Right cardiac atrium (tissue), 5 donors: Measurements from ENCODE around the gene DUS4L. TPM values are rescaled to one million over a fixed set of nuclear protein-coding genes. Genes with fewer than 3 reads are reported as not detected.

Source experiments
- ATAC-seq, 2 donors: fragments of 200-7000 bp; cut with Tn5 transposase; one replicate each; pipeline versions ENCODE4 v1.8.0 to v1.9.1; 2020; ENCODE audit warnings: moderate library complexity in 2 of 2, mild to moderate bottlenecking in 1 of 2
- DNase-seq, 3 donors: peaks; one replicate each; pipeline ENCODE4 v3.0.0-alpha.2; 2020
- H3K27ac ChIP-seq: one replicate; pipeline ENCODE4 v1.5.1; 2013; ENCODE audit warnings: mild to moderate bottlenecking, low read length, control low read depth, moderate library complexity
- H3K27me3 ChIP-seq: one replicate; pipeline ENCODE4 v1.6.1; 2013; ENCODE audit not compliant: control insufficient read depth, insufficient read depth
- H3K4me1 ChIP-seq: one replicate; pipeline ENCODE4 v1.6.1; 2013; ENCODE audit warnings: low read length; ENCODE audit not compliant: control insufficient read depth, insufficient read depth
- H3K4me3 ChIP-seq: one replicate; pipeline ENCODE4 v1.5.1; 2013; ENCODE audit warnings: low read length, control low read depth
- H3K9me3 ChIP-seq: one replicate; pipeline ENCODE4 v1.6.1; 2013; ENCODE audit warnings: low read length; ENCODE audit not compliant: control insufficient read depth
- WGBS: extraction: QIAGEN DNeasy Blood & Tissue Kit; methylation state at CpG from one replicate; pipeline ENCODE4 v1.1.7; 2013; 5-methylcytosine and 5-hydroxymethylcytosine counted together
- intact Hi-C, 4 donors: fragments of 100-400 bp; cut with DNase I; formaldehyde crosslinking; loops; one replicate each; pipeline versions ENCODE4 v1.11.0 to v1.14.0; 2022 to 2023
- polyA plus RNA-seq: library from polyadenylated mRNA; stranded (reverse); fragments of 200-250 nt; gene quantifications from one replicate; pipeline ENCODE4 v1.2.3, GENCODE V29; 2013
- total RNA-seq, 4 donors: library from RNA; stranded (reverse); fragmentation: NEBNext Ultra II Directional; extraction: Animal tissue kit (Norgen Biotek cat#: 25700); gene quantifications; one replicate each; pipeline ENCODE4 v1.2.1, GENCODE V29; 2021
- donor health status: healthy with polysubstance abuse.
- donor health status: DM: no; HTN: yes; CAD: no.
- donor health status: DM: no; HTN: no; CAD: no.
- donor health status: DM: no; HTN: yes; CAD: no; lungs with severe emphysema.
- donor health status: DM: yes; HTN: yes; CAD: no.

DUS4L gene
- total and polyA plus RNA-seq, 5 donors = 6.1 to 8.4 (median 7.9) TPM

DNA sequence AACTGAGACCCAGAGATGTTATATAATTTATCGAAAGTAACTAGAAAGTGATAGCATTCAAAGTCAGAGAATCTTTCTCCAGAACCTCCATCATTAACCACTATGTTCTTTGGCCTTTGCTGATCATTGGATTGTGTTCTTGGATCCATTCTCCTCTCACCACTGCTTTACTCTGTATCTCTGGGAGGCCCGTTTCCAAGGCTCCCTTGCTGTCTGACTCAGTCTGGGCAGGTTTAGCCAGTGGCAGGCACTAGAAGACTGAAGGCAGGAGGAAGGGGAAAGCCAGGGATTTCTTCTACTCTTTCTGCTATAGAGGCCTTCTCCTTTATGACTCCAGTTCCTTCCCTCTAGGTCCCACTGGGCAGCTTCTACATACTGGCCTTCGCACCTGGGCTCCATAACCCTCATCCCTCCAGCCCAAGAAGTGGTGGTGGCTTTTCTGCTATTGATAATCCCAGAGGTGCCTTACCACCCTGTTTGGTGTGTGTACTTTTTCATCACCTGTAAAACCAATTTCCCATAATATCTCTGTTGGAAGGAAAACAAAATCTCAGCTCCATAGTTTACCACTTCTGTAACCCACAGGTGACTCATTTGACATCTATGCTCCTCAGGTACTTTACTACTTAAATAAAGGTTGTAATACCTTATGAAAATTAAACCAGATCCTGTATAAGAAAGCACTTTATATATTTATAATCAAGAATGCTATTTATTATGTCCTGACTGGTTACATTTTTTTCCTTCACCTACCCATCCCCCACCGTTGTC lies 52.3 kb downstream of the DUS4L start:
- Histone ChIP-seq H3K9me3 (no peaks in the 10 kb centered on the region), H3K27me3 (no peaks in the 10 kb centered on the region), H3K27ac (no peak overlapping the region), H3K4me1 (peaks cover 2% of the 10 kb centered on the region), H3K4me3 (no peak overlapping the region)
- ATAC-seq (no peak), DNase-seq (peak in 1 of 3 donors; percentile 66)
- 88% methylated on average over 4 of the region's 4 CpGs for WGBS
- intact Hi-C loops = no loop called here

GRCh38 chr7:107622429-107622828 lies 58.7 kb downstream of the DUS4L start:
- Histone ChIP-seq H3K4me1 (no peaks in the 10 kb centered on the region), H3K9me3 (no peaks in the 10 kb centered on the region), H3K27me3 (no peaks in the 10 kb centered on the region), H3K27ac (no peak overlapping the region), H3K4me3 (no peak overlapping the region)
- 64% methylated on average over 1 of the region's 1 CpG for WGBS
- ATAC-seq (peak; percentile 55 to 60), DNase-seq (no peak)
- intact Hi-C loops = no loop called here

- Histone ChIP-seq H3K27ac (no peak overlapping the region), H3K4me1 (no peaks in the 10 kb centered on the region), H3K4me3 (no peak overlapping the region), H3K27me3 (no peaks in the 10 kb centered on the region), H3K9me3 (no peaks in the 10 kb centered on the region)
- no peak for ATAC-seq
- WGBS = 76% methylated on average over 2 of the region's 2 CpGs
- DNase-seq = no peak
- intact Hi-C loops = no loop called here
These were observed 59.1 kb downstream of the DUS4L start for GRCh38 chr7:107622894-107623293.

DNA sequence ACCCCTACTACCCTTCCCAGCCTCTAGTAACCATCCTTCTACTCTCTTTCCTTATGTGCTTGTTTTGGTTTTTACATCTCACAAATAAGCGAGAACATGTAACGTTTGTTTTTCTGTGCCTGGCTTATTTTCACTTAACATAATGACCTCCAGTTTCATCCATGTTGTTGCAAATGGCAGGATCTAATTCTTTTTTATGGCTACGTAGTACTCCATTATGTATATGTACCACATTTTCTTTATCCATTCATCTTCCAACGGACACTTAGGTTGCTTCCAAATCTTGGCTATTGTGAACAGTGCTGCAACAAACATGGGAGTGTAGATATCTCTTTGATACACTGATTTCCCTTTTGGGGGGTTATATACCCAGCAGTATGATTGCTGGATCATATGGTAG lies 63.2 kb downstream of the DUS4L start:
- ATAC-seq = no peak
- Histone ChIP-seq H3K27ac (no peak overlapping the region), H3K9me3 (no peaks in the 10 kb centered on the region), H3K4me3 (no peak overlapping the region), H3K27me3 (no peaks in the 10 kb centered on the region), H3K4me1 (no peaks in the 10 kb centered on the region)
- DNase-seq = no peak
- WGBS = 97% methylated on average over 4 of the region's 4 CpGs
- intact Hi-C loops = no loop called here

Other genes starting within 250 kb of the DUS4L start
- 10 to 100 TPM; 15.8 to 50.0 (median 45.1) TPM for gene GPR22, start 93.9 kb upstream of the DUS4L start, total RNA-seq
- gene GPR22, start 93.9 kb upstream of the DUS4L start, polyA plus RNA-seq = 16.5 TPM
- 10 to 100 TPM; 40.6 to 59.2 (median 46.7) TPM for gene COG5, start 51 bp upstream of the DUS4L start, total RNA-seq
- 18.5 TPM for gene COG5, start 51 bp upstream of the DUS4L start, polyA plus RNA-seq
- gene BCAP29, start 16.3 kb downstream of the DUS4L start, total RNA-seq = 100 to 1,000 TPM in 2 of 4 donors, 10 to 100 TPM in 2; 91.8 to 107 (median 103) TPM
- gene BCAP29, start 16.3 kb downstream of the DUS4L start, polyA plus RNA-seq = 53.8 TPM
- under 1 TPM; 0.32 to 0.84 (median 0.47) TPM for gene SLC26A4, start 96.9 kb downstream of the DUS4L start, total RNA-seq
- gene SLC26A4, start 96.9 kb downstream of the DUS4L start, polyA plus RNA-seq = 0.23 TPM
- gene CBLL1, start 180.2 kb downstream of the DUS4L start, total RNA-seq = 10 to 100 TPM; 15.8 to 21.2 (median 19.2) TPM
- gene CBLL1, start 180.2 kb downstream of the DUS4L start, polyA plus RNA-seq = 6.3 TPM
- gene SLC26A3, start 239.3 kb downstream of the DUS4L start, total RNA-seq = not detected
- 0.07 TPM for gene SLC26A3, start 239.3 kb downstream of the DUS4L start, polyA plus RNA-seq